ENCODE results near the gene PPIP5K2.

DNA sequence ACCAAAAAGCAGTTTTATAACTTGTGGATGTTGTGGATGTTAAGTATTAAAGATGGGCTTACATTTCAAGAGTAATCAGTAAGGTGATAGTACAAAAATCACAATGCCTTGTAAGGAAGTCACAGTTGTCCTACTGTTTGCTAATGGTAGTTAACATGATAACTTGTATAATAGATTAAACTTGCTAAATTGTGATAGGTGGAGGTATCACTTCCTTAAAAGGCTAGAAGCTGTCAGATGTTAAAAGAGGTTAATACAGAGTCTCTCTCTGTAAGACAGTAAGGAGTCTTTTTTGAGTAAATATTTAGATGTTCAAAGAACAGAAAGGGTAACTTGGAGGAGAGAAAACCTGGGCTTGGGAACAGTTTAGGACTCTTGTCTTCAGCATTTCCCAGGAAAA is 124.3 kb downstream of the PPIP5K2 start:
- no peak for TF ChIP-seq CTCF (conservative IDR thresholded peaks at IDR 0.05; ENCODE audit: low read depth, low read length)
- no peak for TF ChIP-seq EZH2 (IDR thresholded peaks at IDR 0.05; ENCODE audit: low read length, unreplicated experiment)
- no peak for TF ChIP-seq EZH2phosphoT487 (IDR thresholded peaks at IDR 0.05; ENCODE audit: borderline replicate concordance, low read length)

All from PC-3 (cell line).